Activated B cell treated with CpG ODN at 0.5 μM for 24 hours (primary cell): ENCODE results near the gene TRMT44. TPM values are rescaled to one million over a fixed set of nuclear protein-coding genes. Genes with fewer than 3 reads are reported as not detected.
A peak's percentile ranks its signal among the peaks of the same experiment; 100 is the strongest.

Experiments used
- ATAC-seq: fragments of 200-7000 bp; cut with Tn5 transposase; one replicate; pipeline ENCODE4 v1.10.0; 2021; ENCODE audit warnings: low read depth, mild to moderate bottlenecking, moderate library complexity
- CTCF ChIA-PET: fragments of 350-600 bp; sonication (Branson Sonifier 250); formaldehyde crosslinking; loops from one replicate; lab custom pipeline; 2021; ENCODE audit warnings: antibody characterized with exemption; lab: Charles Lee
- POLR2A ChIA-PET: fragments of 350-600 bp; sonication (Branson Sonifier 250); formaldehyde crosslinking; loops from one replicate; lab custom pipeline; 2021; ENCODE audit warnings: antibody characterized with exemption; lab: Charles Lee
- DNase-seq: peaks from one replicate; pipeline ENCODE4 v3.0.0; 2022
- H3K27ac Mint-ChIP-seq: one replicate; pipeline ENCODE4 v1.8.0; 2020; ENCODE audit warnings: mixed read lengths
- H3K27me3 Mint-ChIP-seq: one replicate; pipeline ENCODE4 v1.8.0; 2021; ENCODE audit warnings: mixed read lengths
- H3K36me3 Mint-ChIP-seq: one replicate; pipeline ENCODE4 v1.8.0; 2021; ENCODE audit warnings: low read depth, mixed read lengths
- H3K4me1 Mint-ChIP-seq: one replicate; pipeline ENCODE4 v1.8.0; 2021; ENCODE audit warnings: mixed read lengths
- H3K4me3 Mint-ChIP-seq: one replicate; pipeline ENCODE4 v1.8.0; 2020; ENCODE audit warnings: mild to moderate bottlenecking, mixed read lengths
- H3K9me3 Mint-ChIP-seq: one replicate; pipeline ENCODE4 v1.8.0; 2020; ENCODE audit warnings: mixed read lengths
- intact Hi-C: fragments of 100-400 bp; cut with micrococcal nuclease; formaldehyde crosslinking; loops from one replicate; pipeline ENCODE4 v1.15.1; 2024
- total RNA-seq: library from RNA; stranded (reverse); gene quantifications from 2 replicates; pipeline ENCODE4 v1.2.3, GENCODE V29; 2022
- TF ChIP-seq, protein P1 (sequence below): fragments of 200-600 bp; IDR thresholded peaks from one replicate; pipeline ENCODE4 v1.8.0; 2022; ENCODE audit warnings: antibody characterized with exemption, mild to moderate bottlenecking

TRMT44 gene
- total RNA-seq, 1 donor from 2014 or later, result 33.8 TPM

DNA sequence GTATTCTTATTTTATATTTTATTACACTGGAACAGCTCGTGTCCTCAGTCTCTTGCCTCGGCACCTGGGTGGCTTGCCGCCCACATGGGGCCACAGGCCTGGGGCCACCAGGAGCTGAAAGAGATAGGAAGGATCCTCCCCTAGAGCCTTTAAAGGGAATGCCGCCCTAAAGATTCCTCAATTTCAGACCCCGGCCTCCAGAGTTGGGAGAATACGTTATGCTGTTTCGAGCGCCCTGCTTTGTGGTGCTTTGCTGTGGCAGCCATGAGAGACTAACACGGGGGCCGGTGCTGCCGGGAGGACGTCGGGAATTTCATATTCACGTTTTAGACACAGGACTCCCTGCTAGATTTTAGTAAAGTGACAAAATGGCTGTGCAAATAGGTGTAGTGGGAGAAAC, 33.3 kb upstream of the TRMT44 start:
- no peak for DNase-seq
- Mint-ChIP-seq H3K9me3 (no peaks in the 10 kb centered on the region), H3K36me3 (peaks cover 61% of the 10 kb centered on the region), H3K27me3 (no peaks in the 10 kb centered on the region), H3K27ac (no peak overlapping the region), H3K4me3 (no peak overlapping the region), H3K4me1 (peaks cover 4% of the 10 kb centered on the region)
- intact Hi-C loops, result no loop called here
- no peak for ATAC-seq
- TF ChIP-seq, protein P1, sequence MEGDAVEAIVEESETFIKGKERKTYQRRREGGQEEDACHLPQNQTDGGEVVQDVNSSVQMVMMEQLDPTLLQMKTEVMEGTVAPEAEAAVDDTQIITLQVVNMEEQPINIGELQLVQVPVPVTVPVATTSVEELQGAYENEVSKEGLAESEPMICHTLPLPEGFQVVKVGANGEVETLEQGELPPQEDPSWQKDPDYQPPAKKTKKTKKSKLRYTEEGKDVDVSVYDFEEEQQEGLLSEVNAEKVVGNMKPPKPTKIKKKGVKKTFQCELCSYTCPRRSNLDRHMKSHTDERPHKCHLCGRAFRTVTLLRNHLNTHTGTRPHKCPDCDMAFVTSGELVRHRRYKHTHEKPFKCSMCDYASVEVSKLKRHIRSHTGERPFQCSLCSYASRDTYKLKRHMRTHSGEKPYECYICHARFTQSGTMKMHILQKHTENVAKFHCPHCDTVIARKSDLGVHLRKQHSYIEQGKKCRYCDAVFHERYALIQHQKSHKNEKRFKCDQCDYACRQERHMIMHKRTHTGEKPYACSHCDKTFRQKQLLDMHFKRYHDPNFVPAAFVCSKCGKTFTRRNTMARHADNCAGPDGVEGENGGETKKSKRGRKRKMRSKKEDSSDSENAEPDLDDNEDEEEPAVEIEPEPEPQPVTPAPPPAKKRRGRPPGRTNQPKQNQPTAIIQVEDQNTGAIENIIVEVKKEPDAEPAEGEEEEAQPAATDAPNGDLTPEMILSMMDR, result no peak
- ChIA-PET POLR2A (no interaction called here), CTCF (interaction anchor here (1.1 kb wide), 2 partner anchors 165 to 231 kb away, joined by 3 to 4 read pairs; no protein-coding TSS in a partner anchor)

DNA sequence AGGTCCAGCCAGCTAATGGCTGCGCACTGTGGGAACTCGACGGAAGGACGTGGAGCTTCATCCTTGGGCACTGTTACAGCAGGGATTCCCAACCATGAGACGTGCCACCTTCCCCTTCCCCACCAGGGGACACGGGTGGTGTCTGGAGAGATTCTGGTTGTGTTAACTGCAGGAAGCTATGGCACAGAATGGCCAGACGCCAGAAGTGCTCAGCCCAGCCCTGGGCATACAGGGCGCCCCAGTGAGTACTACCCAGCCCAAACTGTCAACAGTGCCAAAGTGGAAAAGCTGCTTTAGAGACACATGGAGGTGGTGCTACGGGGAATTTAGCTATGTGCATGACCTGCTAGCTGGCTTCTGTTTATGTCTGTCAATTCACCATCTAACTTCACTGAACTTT, 32.8 kb upstream of the TRMT44 start:
- CTCF ChIA-PET, result interaction anchor here (1.1 kb wide), 2 partner anchors 166 to 231 kb away, joined by 3 to 4 read pairs; no protein-coding TSS in a partner anchor
- no peak overlapping the region for H3K4me3 Mint-ChIP-seq
- DNase-seq, result no peak
- intact Hi-C loops, result no loop called here
- TF ChIP-seq, protein P1, result no peak
- POLR2A ChIA-PET, result no interaction called here
- no peak overlapping the region for H3K27ac Mint-ChIP-seq
- no peaks in the 10 kb centered on the region for H3K27me3 Mint-ChIP-seq
- H3K36me3 Mint-ChIP-seq, result peaks cover 57% of the 10 kb centered on the region
- H3K4me1 Mint-ChIP-seq, result peaks cover 4% of the 10 kb centered on the region
- no peaks in the 10 kb centered on the region for H3K9me3 Mint-ChIP-seq
- ATAC-seq, result no peak

DNA sequence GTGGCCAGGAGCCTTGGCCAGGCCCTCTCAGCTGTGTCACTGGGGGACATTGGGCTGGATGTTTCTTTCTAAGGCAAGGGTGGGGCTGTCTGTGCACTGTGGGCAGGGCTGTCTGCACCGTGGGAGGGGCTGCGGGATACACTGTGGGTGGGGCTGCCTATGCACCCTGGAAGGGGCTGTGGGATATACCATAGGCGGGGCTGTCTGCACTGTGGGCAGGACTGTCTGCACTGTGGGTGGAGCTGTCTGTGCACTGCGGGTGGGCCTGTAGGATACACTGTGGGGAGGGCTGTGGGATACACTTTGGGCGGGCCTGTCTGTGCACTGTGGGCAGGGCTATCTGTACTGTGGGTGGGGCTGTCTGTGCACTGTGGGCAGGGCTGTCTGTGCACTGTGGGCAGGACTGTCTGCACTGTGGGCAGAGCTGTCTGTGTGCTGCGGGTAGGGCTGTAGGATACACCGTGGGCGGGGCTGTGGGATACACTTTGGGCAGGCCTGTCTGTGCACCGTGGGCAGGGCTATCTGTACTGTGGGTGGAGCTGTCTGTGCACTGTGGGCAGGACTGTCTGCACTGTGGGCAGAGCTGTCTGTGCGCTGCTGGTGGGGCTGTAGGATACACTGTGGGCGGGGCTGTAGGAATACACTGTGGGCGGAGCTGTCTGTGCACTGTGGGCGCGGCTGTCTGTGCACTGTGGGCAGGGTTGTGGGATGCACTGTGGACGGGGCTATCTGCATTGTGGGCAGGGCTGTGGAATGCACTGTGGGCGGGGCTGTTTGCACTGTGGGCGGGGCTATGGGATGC, 31.1 kb upstream of the TRMT44 start:
- DNase-seq, result no peak
- intact Hi-C loops, result no loop called here
- CTCF ChIA-PET, result interaction anchor here (1.2 kb wide), 1 partner anchor 607 kb away, joined by 3 read pairs; no protein-coding TSS in a partner anchor
- Mint-ChIP-seq H3K27me3 (no peaks in the 10 kb centered on the region), H3K9me3 (no peaks in the 10 kb centered on the region), H3K36me3 (peaks cover 53% of the 10 kb centered on the region), H3K27ac (no peak overlapping the region), H3K4me1 (peaks cover 4% of the 10 kb centered on the region), H3K4me3 (no peak overlapping the region)
- POLR2A ChIA-PET, result no interaction called here
- peak; percentile 42 for ATAC-seq
- TF ChIP-seq, protein P1, result no peak

DNA sequence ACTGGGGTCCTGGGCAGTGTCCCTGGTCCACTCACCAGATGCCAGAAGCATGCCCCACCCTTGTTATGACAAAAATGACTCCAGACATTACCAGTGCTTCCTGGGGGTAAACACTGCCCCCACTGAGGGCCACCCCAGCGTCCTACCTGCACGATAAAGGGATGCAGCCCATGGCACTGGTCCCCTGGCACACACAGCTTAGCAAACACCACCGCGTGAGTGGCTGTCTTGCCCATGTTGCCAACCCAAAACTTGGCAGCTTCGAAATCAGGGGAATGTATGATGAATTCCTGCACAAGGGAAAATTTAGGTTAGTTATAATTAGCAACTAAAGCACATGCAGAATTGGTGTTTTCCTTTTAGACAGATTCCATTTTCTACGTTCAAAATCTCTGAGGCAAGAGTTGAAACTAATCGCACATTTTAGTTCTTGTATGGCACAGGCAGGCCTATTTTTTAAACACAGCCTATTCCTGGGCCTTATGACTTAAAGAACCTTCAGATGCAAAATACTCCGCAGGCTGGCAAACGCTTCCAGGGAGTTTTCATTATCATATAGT, 30.4 kb upstream of the TRMT44 start:
- Mint-ChIP-seq H3K4me1 (peaks cover 4% of the 10 kb centered on the region), H3K27me3 (no peaks in the 10 kb centered on the region), H3K27ac (no peak overlapping the region), H3K9me3 (no peaks in the 10 kb centered on the region), H3K36me3 (peaks cover 52% of the 10 kb centered on the region), H3K4me3 (no peak overlapping the region)
- POLR2A ChIA-PET, result no interaction called here
- DNase-seq, result no peak
- intact Hi-C loops, result no loop called here
- CTCF ChIA-PET, result interaction anchor here (1.2 kb wide), 1 partner anchor 608 kb away, joined by 3 read pairs; no protein-coding TSS in a partner anchor
- no peak for ATAC-seq
- TF ChIP-seq, protein P1, result no peak

DNA sequence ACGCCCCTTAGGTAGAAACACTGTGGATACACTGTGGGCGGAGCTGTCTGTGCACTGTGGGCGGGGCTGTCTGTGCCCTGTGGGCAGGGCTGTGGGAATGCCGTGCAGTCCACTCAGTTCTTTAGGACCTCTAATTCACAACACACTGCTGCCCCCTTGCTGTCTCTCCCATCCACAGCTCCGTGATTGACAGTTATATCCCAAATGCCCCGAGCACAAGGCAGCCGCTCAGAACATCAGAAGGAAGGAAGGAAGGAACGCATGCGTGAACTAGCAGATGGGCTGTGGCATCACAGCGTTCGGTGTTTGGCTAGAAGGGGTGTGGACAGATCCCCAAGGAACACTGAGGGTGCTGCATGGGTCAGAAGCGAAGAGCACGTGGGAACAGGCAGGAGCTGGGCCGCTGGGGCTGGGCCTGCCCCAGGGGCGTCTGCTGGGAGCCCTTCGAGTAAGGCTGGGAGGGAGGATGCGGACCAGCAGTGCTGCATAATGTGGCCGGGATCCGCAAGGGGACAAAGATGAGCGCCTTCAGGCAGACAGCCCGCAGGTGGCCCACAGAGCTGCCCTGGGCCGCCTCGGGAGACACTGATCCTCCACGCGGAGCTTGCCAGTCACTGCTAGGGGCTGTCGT, 29.8 kb upstream of the TRMT44 start:
- ChIA-PET POLR2A (no interaction called here), CTCF (interaction anchor here (1.1 to 1.2 kb wide), 3 partner anchors 8 to 609 kb away, joined by 3 to 5 read pairs (median 3); no protein-coding TSS in a partner anchor)
- DNase-seq (no peak), ATAC-seq (peak; percentile 49)
- H3K9me3 Mint-ChIP-seq, result no peaks in the 10 kb centered on the region
- H3K27ac Mint-ChIP-seq, result no peak overlapping the region
- H3K36me3 Mint-ChIP-seq, result peaks cover 49% of the 10 kb centered on the region
- no peaks in the 10 kb centered on the region for H3K27me3 Mint-ChIP-seq
- TF ChIP-seq, protein P1, result no peak
- peaks cover 4% of the 10 kb centered on the region for H3K4me1 Mint-ChIP-seq
- intact Hi-C loops, result no loop called here
- H3K4me3 Mint-ChIP-seq, result no peak overlapping the region
